CD14-positive monocyte (primary cell): ENCODE measurements around the gene L1TD1. TPM values are rescaled to one million over a fixed set of nuclear protein-coding genes. Genes with fewer than 3 reads are reported as not detected.

Experiments
- DNase-seq, 3 donors: peaks; one replicate each; pipeline ENCODE4 v3.0.0-alpha.2; 2011 to 2022
- H2AFZ ChIP-seq: 2 replicates; pipeline ENCODE4 v1.6.0; 2012; ENCODE audit warnings: mild to moderate bottlenecking, low read depth, low read length, inconsistent platforms; ENCODE audit not compliant: insufficient read depth, poor library complexity, severe bottlenecking
- H3K27ac ChIP-seq, 2 donors: 1 replicate in 1 of 2; 2 replicates in 1 of 2; pipeline ENCODE4 v1.5.1; 2012 to 2013; ENCODE audit warnings: low read length in 2 of 2, control low read depth in 1 of 2, inconsistent platforms in 1 of 2, low read depth in 1 of 2, mild to moderate bottlenecking in 1 of 2
- H3K27me3 ChIP-seq, 2 donors: one replicate each; pipeline versions ENCODE4 v1.6.0 to v1.6.1; 2011 to 2013; ENCODE audit warnings: low read length in 2 of 2; ENCODE audit not compliant: control insufficient read depth in 2 of 2, insufficient read depth in 2 of 2
- H3K36me3 ChIP-seq, 2 donors: replicated peaks in 1 of 2; 1 replicate in 1 of 2; 2 replicates in 1 of 2; pipeline versions ENCODE4 v1.5.1 to v1.6.1; 2012 to 2013; ENCODE audit warnings: low read length in 2 of 2, control low read depth in 1 of 2, inconsistent platforms in 1 of 2, mild to moderate bottlenecking in 1 of 2; ENCODE audit not compliant: insufficient read depth in 2 of 2, control insufficient read depth in 1 of 2
- H3K4me1 ChIP-seq, 2 donors: 1 replicate in 1 of 2; 2 replicates in 1 of 2; pipeline versions ENCODE4 v1.5.1 to v1.6.1; 2012 to 2013; ENCODE audit warnings: low read length in 2 of 2, control low read depth in 1 of 2, inconsistent platforms in 1 of 2, mild to moderate bottlenecking in 1 of 2, moderate library complexity in 1 of 2; ENCODE audit not compliant: insufficient read depth in 2 of 2, control insufficient read depth in 1 of 2
- H3K4me2 ChIP-seq: replicated peaks from 2 replicates; pipeline ENCODE3; 2012; ENCODE audit warnings: low read length, moderate library complexity, mild to moderate bottlenecking; ENCODE audit not compliant: poor library complexity, severe bottlenecking; ENCODE audit errors: extremely low read depth
- H3K4me3 ChIP-seq, 3 experiments: fragments of 200-600 bp in 1 of 3; sonication (generic) in 1 of 3; replicated peaks in 1 of 3; 1 replicate in 2 of 3; 2 replicates in 1 of 3; pipeline ENCODE4 v1.5.1; 2011 to 2013; ENCODE audit warnings: low read length in 3 of 3, mild to moderate bottlenecking in 3 of 3, control low read depth in 2 of 3, low read depth in 2 of 3, inconsistent platforms in 1 of 3, moderate library complexity in 1 of 3
- H3K79me2 ChIP-seq: 2 replicates; pipeline ENCODE4 v1.6.0; 2012; ENCODE audit warnings: mild to moderate bottlenecking, control low read depth, inconsistent platforms, low read length, moderate library complexity; ENCODE audit not compliant: insufficient read depth
- H3K9ac ChIP-seq: 2 replicates; pipeline ENCODE4 v1.6.0; 2017; ENCODE audit warnings: low read length, mild to moderate bottlenecking; ENCODE audit not compliant: insufficient read depth, poor library complexity, severe bottlenecking
- H3K9me3 ChIP-seq, 2 donors: replicated peaks in 1 of 2; 1 replicate in 1 of 2; 2 replicates in 1 of 2; pipeline versions ENCODE4 v1.5.1 to v1.6.1; 2012 to 2013; ENCODE audit warnings: low read length in 2 of 2, control low read depth in 1 of 2; ENCODE audit not compliant: control insufficient read depth in 1 of 2, insufficient read depth in 1 of 2
- H4K20me1 ChIP-seq: 2 replicates; pipeline ENCODE4 v1.6.0; 2012; ENCODE audit warnings: mild to moderate bottlenecking, low read length, control low read depth, moderate library complexity; ENCODE audit not compliant: insufficient read depth
- H3K27ac Mint-ChIP-seq, 7 donors: one replicate each; pipeline ENCODE4 v1.8.0; 2020; ENCODE audit warnings: mild to moderate bottlenecking in 7 of 7, mixed read lengths in 7 of 7, moderate library complexity in 6 of 7, inconsistent platforms in 2 of 7
- H3K27me3 Mint-ChIP-seq, 3 donors: one replicate each; pipeline ENCODE4 v1.8.0; 2021 to 2022; ENCODE audit warnings: low read depth in 3 of 3, mild to moderate bottlenecking in 3 of 3, mixed read lengths in 3 of 3, moderate library complexity in 3 of 3, inconsistent platforms in 1 of 3
- H3K36me3 Mint-ChIP-seq, 2 donors: one replicate each; pipeline ENCODE4 v1.8.0; 2020; ENCODE audit warnings: mixed read lengths in 2 of 2, inconsistent platforms in 1 of 2, mild to moderate bottlenecking in 1 of 2
- H3K4me1 Mint-ChIP-seq: one replicate; pipeline ENCODE4 v1.8.0; 2020; ENCODE audit warnings: mild to moderate bottlenecking, mixed read lengths
- H3K4me3 Mint-ChIP-seq, 2 donors: one replicate each; pipeline ENCODE4 v1.8.0; 2020; ENCODE audit warnings: mild to moderate bottlenecking in 2 of 2, mixed read lengths in 2 of 2, moderate library complexity in 1 of 2
- H3K9me3 Mint-ChIP-seq, 7 donors: one replicate each; pipeline ENCODE4 v1.8.0; 2020 to 2022; ENCODE audit warnings: mixed read lengths in 7 of 7, mild to moderate bottlenecking in 6 of 7, moderate library complexity in 6 of 7, inconsistent platforms in 2 of 7
- CTCF ChIP-seq: fragments of 200-600 bp; IDR thresholded peaks from one replicate; pipeline ENCODE4 v1.8.0; 2022; ENCODE audit warnings: antibody characterized with exemption, mild to moderate bottlenecking
- WGBS: methylation state at CpG from one replicate; pipeline ENCODE4 v1.1.5; 2013; ENCODE audit warnings: missing lambda C conversion rate; ENCODE audit not compliant: insufficient coverage; 5-methylcytosine and 5-hydroxymethylcytosine counted together
- intact Hi-C, 2 donors: fragments of 100-400 bp; cut with micrococcal nuclease; formaldehyde crosslinking; loops; one replicate each; pipeline versions ENCODE4 v1.15.0 to v1.15.1; 2023
- polyA plus RNA-seq, 3 donors: library from polyadenylated mRNA; depleted of rRNA in 1 of 3; unstranded in 2 of 3; stranded (reverse) in 1 of 3; fragments of 300-500 nt in 2 of 3; fragments of >200 nt in 1 of 3; fragmentation: Illumina TruSeq in 2 of 3; gene quantifications; 1 replicate in 2 of 3; 2 replicates in 1 of 3; pipeline ENCODE4 v1.2.3, GENCODE V29; 2012 to 2021

The L1TD1 gene
- polyA plus RNA-seq, 3 donors: 0.09 to 0.22 (median 0.12) TPM

GRCh38 chr1:62250126-62250726, 55.6 kb downstream of the L1TD1 start:
- Histone ChIP-seq H3K9me3 (no peaks in the 10 kb centered on the region), H4K20me1 (no peaks in the 10 kb centered on the region), H3K9ac (no peak overlapping the region), H3K27me3 (no peaks in the 10 kb centered on the region), H3K27ac (no peak overlapping the region), H2AFZ (peak overlapping the region; percentile 24), H3K36me3 (no peaks in the 10 kb centered on the region), H3K4me1 (no peaks in the 10 kb centered on the region), H3K4me3 (no peak overlapping the region), H3K79me2 (no peaks in the 10 kb centered on the region), H3K4me2 (no peak overlapping the region)
- no CpG with 5 or more reads among the region's 10 CpGs for WGBS
- Mint-ChIP-seq H3K4me1 (peaks cover 8% of the 10 kb centered on the region), H3K4me3 (no peak overlapping the region), H3K36me3 (no peaks in the 10 kb centered on the region), H3K27ac (no peak overlapping the region), H3K27me3 (no peaks in the 10 kb centered on the region), H3K9me3 (peaks cover 0 to 2% (median 0%) of the 10 kb centered on the region in 7 donors)
- no peak for TF ChIP-seq CTCF
- DNase-seq: no peak
- intact Hi-C loops: no loop called here

GRCh38 chr1:62259551-62259950, 64.9 kb downstream of the L1TD1 start:
- 100% methylated on average over 1 of the region's 4 CpGs for WGBS
- Mint-ChIP-seq H3K36me3 (no peaks in the 10 kb centered on the region), H3K4me1 (peaks cover 8% of the 10 kb centered on the region), H3K27me3 (peaks cover 4 to 6% (median 4%) of the 10 kb centered on the region in 3 donors), H3K4me3 (no peak overlapping the region), H3K27ac (no peak overlapping the region), H3K9me3 (peaks cover 0 to 1% (median 0%) of the 10 kb centered on the region in 7 donors)
- TF ChIP-seq CTCF: no peak
- Histone ChIP-seq H3K36me3 (no peaks in the 10 kb centered on the region), H3K27ac (no peak overlapping the region), H3K79me2 (no peaks in the 10 kb centered on the region), H4K20me1 (no peaks in the 10 kb centered on the region), H3K4me1 (no peaks in the 10 kb centered on the region), H2AFZ (no peak overlapping the region), H3K4me3 (no peak overlapping the region), H3K27me3 (no peaks in the 10 kb centered on the region), H3K4me2 (no peak overlapping the region), H3K9ac (no peak overlapping the region), H3K9me3 (no peaks in the 10 kb centered on the region)
- DNase-seq: no peak
- intact Hi-C loops: no loop called here
